ENCODE measurements around the gene FRMD7. TPM values are rescaled to one million over a fixed set of nuclear protein-coding genes. Genes with fewer than 3 reads are reported as not detected.

FRMD7 gene
- total RNA-seq, 1 experiment from 2014 or later = not detected

DNA sequence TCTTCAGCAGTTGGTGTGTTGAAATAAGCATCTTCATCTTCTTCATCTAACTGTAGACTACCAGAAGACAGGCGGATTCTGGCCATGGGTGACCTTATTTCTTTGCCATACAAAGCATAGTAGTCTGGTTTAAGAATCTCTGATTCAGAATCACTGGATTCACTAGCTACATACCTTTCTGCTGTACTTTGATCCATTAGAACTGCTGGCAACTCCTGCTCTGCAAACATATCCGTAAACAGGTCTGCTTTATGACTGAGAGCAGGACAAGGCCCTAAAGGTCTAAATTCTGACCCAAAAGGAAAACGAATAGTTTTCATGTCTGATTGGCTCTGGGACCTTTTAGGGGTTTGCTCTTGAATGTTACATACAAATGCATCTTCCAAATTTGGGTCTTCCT, 49.9 kb downstream of the FRMD7 start:
- H2BK120ac ChIP-seq (ENCODE audit: low read depth, low read length, poor library complexity, severe bottlenecking) = no peak overlapping the region
- Mint-ChIP-seq H3K27me3 (ENCODE audit: low read depth) (peaks cover under 1% of the 10 kb centered on the region; the same call in 1 of the 2 replicates), H3K36me3 (ENCODE audit: insufficient read depth in 1 of 3, low read depth in 3 of 3) (peaks cover 9 to 14% (median 10%) of the 10 kb centered on the region in 3 experiments; a peak in 6 of 7 replicates), H3K4me3 (no peak overlapping the region), H3K27ac (no peak overlapping the region), H3K4me1 (peaks cover 6 to 7% of the 10 kb centered on the region in 2 experiments; a peak in 3 of 4 replicates), H3K9me3 (no peaks in the 10 kb centered on the region)
- H4K5ac ChIP-seq (ENCODE audit: insufficient read length, low read depth, low read length) = no peak overlapping the region
- DNase-seq = no peak
- no peak overlapping the region for H3T11ph ChIP-seq (ENCODE audit: low read length)
- no peak overlapping the region for H3K23ac ChIP-seq (ENCODE audit: insufficient read length, low read depth, low read length)
- H4K20me1 ChIP-seq (ENCODE audit: control insufficient read depth, insufficient read depth, insufficient read length) = no peaks in the 10 kb centered on the region
- H3K4me2 ChIP-seq (ENCODE audit: insufficient read depth, insufficient read length, low read length) = no peak overlapping the region
- H2BK15ac ChIP-seq (ENCODE audit: low read depth, low read length) = no peak overlapping the region
- H2AFZ ChIP-seq (ENCODE audit: low read length) = no peak overlapping the region
- H3K9me3 ChIP-seq (ENCODE audit: control insufficient read depth, low read depth, low read length) = no peaks in the 10 kb centered on the region
- H3K27ac ChIP-seq (ENCODE audit: insufficient read length, low read depth, low read length) = no peak overlapping the region
- no peaks in the 10 kb centered on the region for H3K4me1 ChIP-seq (ENCODE audit: insufficient read depth, low read length)
- no peak overlapping the region for H2AK5ac ChIP-seq (ENCODE audit: insufficient read length, low read length)
- H3K9ac ChIP-seq (ENCODE audit: extremely low read depth, insufficient read length, low read length) = no peak overlapping the region
- no peaks in the 10 kb centered on the region for H3K27me3 ChIP-seq (ENCODE audit: insufficient read depth, low read length)
- H3K18ac ChIP-seq (ENCODE audit: insufficient read length, low read depth, low read length) = no peak overlapping the region
- H3K23me2 ChIP-seq (ENCODE audit: insufficient read length, low read depth, low read length, poor library complexity, severe bottlenecking) = no peaks in the 10 kb centered on the region
- H3K14ac ChIP-seq (ENCODE audit: insufficient read depth, low read length) = no peak overlapping the region
- no peak overlapping the region for H2BK12ac ChIP-seq (ENCODE audit: insufficient read length, low read depth, low read length)
- H3K56ac ChIP-seq (ENCODE audit: insufficient read length, low read depth, low read length) = no peak overlapping the region
- H4K8ac ChIP-seq (replicated peaks; ENCODE audit: insufficient read length, low read depth, low read length) = no peak overlapping the region
- no peak overlapping the region for H2BK20ac ChIP-seq (ENCODE audit: low read depth, low read length, poor library complexity, severe bottlenecking)
- WGBS (ENCODE audit: extremely low coverage, insufficient read length, low lambda C conversion rate) = no CpG with 5 or more reads among the region's 3 CpGs
- no peak overlapping the region for H4K91ac ChIP-seq (ENCODE audit: insufficient read length, low read depth, low read length)
- H2BK5ac ChIP-seq (ENCODE audit: insufficient read length, low read length) = no peak overlapping the region
- no peaks in the 10 kb centered on the region for H3K79me2 ChIP-seq (ENCODE audit: insufficient read depth, low read length)
- H3K4ac ChIP-seq (ENCODE audit: low read depth, low read length) = no peak overlapping the region
- no peaks in the 10 kb centered on the region for H3K79me1 ChIP-seq (ENCODE audit: insufficient read depth, low read depth, low read length, poor library complexity, severe bottlenecking)
- no peak for TF ChIP-seq CTCF (conservative IDR thresholded peaks at IDR 0.05)
